NCI-H226 (cell line): ENCODE measurements around the gene FRMD4A.

Experiments used
- DNase-seq: peaks from one replicate; pipeline ENCODE4 v3.0.0-alpha.2; 2015

FRMD4A gene

GRCh38 chr10:14336736-14337135 lies 6.0 kb upstream of the FRMD4A start:
- DNase-seq = no peak

- no peak for DNase-seq
These were observed 4.0 kb upstream of the FRMD4A start for GRCh38 chr10:14334771-14335170.

GRCh38 chr10:14333606-14334005 lies 2.9 kb upstream of the FRMD4A start:
- no peak for DNase-seq

- no peak for DNase-seq
These were observed 2.2 kb upstream of the FRMD4A start for GRCh38 chr10:14332903-14333302.

GRCh38 chr10:14329746-14330173 lies 964 bp downstream of the FRMD4A start:
- DNase-seq = no peak

- DNase-seq = peak; percentile 16
These were observed 1.6 kb downstream of the FRMD4A start for GRCh38 chr10:14328881-14329672.

GRCh38 chr10:14327527-14327926 lies 3.2 kb downstream of the FRMD4A start:
- peak; percentile 5 for DNase-seq

- DNase-seq = no peak
These were observed 4.1 kb downstream of the FRMD4A start for GRCh38 chr10:14326581-14326980.

- DNase-seq = no peak
These were observed 5.3 kb downstream of the FRMD4A start for GRCh38 chr10:14325325-14325955.

GRCh38 chr10:14322526-14323188 lies 8.1 kb downstream of the FRMD4A start:
- DNase-seq = no peak

- no peak for DNase-seq
These were observed 12.7 kb downstream of the FRMD4A start for GRCh38 chr10:14318007-14318406.

- no peak for DNase-seq
These were observed 18.7 kb downstream of the FRMD4A start for GRCh38 chr10:14312014-14312413.

GRCh38 chr10:14311206-14311957 lies 19.3 kb downstream of the FRMD4A start:
- DNase-seq = no peak

GRCh38 chr10:14309593-14309992 lies 21.1 kb downstream of the FRMD4A start:
- no peak for DNase-seq

GRCh38 chr10:14306190-14306589 lies 24.5 kb downstream of the FRMD4A start:
- DNase-seq = no peak

- DNase-seq = no peak
These were observed 26.7 kb downstream of the FRMD4A start for GRCh38 chr10:14304046-14304445.

- no peak for DNase-seq
These were observed 28.7 kb downstream of the FRMD4A start for GRCh38 chr10:14302035-14302434.

GRCh38 chr10:14299556-14299955 lies 31.2 kb downstream of the FRMD4A start:
- DNase-seq = no peak

- DNase-seq = peak; percentile 72
These were observed 34.5 kb downstream of the FRMD4A start for GRCh38 chr10:14296065-14296709.

- DNase-seq = no peak
These were observed 36.2 kb downstream of the FRMD4A start for GRCh38 chr10:14294347-14295059.

GRCh38 chr10:14293526-14293925 lies 37.2 kb downstream of the FRMD4A start:
- DNase-seq = peak; percentile 57

GRCh38 chr10:14291296-14291695 lies 39.4 kb downstream of the FRMD4A start:
- DNase-seq = no peak
